NT2/D1 (cell line): ENCODE measurements around the gene CDADC1.

Experiments
- YY1 ChIP-seq: IDR thresholded peaks from 2 replicates; pipeline ENCODE4 v1.6.1; 2011; ENCODE audit not compliant: insufficient read length, insufficient read depth
- ZNF274 ChIP-seq: IDR thresholded peaks from 2 replicates; pipeline ENCODE4 v1.6.1; 2011; ENCODE audit warnings: mild to moderate bottlenecking, low read depth, low read length

DNA sequence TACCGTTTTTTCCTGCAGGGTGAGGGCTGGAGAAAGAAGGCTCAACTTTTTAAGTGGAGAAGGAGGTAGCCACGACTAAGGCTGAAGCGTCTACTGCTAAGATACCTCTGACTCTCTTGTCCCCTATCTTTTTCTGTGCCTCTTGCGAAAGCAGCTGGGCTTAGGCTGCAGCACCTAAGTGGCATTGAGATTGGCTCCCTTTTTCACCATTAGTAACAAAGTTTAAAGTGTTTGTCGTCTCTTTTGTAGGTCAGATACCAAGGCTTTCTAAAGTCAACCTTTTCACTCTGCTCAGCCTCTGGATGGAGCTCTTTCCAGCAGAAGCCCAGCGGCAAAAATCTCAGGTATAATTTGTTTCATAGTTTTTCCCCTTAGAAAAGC, 887 bp downstream of the CDADC1 start:
- TF ChIP-seq ZNF274 (no peak), YY1 (no peak)
